ENCODE measurements around the gene PCCA.
"Not testable (repeated sequence)": the region's sequence is repeated elsewhere in the genome, so short reads cannot be mapped to it uniquely, and the experiment has no call there.

PCCA gene

GRCh38 chr13:100214886-100215285, 126.0 kb downstream of the PCCA start:
- Mint-ChIP-seq H3K36me3 (peaks cover 46% of the 10 kb centered on the region), H3K27ac (no peak overlapping the region)
- no peak for ATAC-seq

DNA sequence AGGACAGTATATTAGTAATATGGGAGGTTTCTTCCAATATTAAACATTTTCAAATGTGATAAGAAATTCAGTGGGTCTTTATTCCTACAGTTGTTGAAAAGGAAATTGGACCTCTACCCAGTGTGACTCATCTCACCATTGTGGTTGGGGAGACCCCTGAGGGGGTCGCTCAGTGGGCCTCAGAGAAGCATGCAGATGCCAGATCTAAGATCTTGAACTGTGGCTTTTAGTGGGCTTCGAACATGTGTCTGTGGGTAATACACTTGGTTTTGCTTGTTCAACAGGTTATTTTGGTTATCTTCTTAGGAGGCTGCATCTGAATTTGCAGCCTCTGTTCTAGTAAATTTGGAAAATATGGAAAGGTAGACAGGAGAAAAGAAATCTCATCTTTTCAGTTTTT, 132.3 kb downstream of the PCCA start:
- Mint-ChIP-seq H3K27ac (no peak overlapping the region), H3K4me1 (no peaks in the 10 kb centered on the region), H3K4me3 (no peak overlapping the region), H3K9me3 (no peaks in the 10 kb centered on the region), H3K36me3 (peaks cover 33% of the 10 kb centered on the region), H3K27me3 (no peaks in the 10 kb centered on the region)
- ATAC-seq: no peak

More at GRCh38 chr13:100214886-100215285, 126.0 kb downstream of the PCCA start:
- no peak overlapping the region for H3K4me3 Mint-ChIP-seq
- H3K4me1 Mint-ChIP-seq: peaks cover 16% of the 10 kb centered on the region
- H3K9me3 Mint-ChIP-seq: peaks cover 6% of the 10 kb centered on the region
- H3K27me3 Mint-ChIP-seq: no peaks in the 10 kb centered on the region

DNA sequence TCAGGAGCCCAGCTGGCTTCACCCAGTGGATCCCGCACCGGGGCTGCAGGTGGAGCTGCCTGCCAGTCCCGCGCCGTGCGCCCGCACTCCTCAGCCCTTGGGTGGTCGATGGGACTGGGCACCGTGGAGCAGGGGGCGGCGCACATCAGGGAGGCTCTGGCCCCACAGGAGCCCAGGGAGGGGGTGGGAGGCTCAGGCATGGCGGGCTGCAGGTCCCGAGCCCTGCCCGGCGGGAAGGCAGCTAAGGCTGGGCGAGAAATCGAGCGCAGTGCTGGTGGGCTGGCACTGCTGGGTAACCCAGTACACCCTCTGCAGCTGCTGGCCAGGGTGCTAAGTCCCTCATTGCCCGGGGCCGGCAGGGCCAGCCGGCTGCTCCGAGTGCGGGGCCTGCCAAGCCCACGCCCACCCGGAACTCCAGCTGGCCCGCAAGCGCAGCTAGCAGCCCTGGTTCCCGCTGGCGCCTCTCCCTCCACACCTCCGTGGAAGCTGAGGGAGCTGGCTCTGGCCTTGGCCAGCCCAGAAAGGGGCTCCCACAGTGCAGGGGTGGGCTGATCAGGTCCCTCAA, 135.2 kb downstream of the PCCA start:
- H3K4me3 Mint-ChIP-seq, H3K9me3 Mint-ChIP-seq, H3K27ac Mint-ChIP-seq, ATAC-seq, H3K4me1 Mint-ChIP-seq, H3K27me3 Mint-ChIP-seq: not testable (repeated sequence)
- peaks cover 31% of the 10 kb centered on the region for H3K36me3 Mint-ChIP-seq

DNA sequence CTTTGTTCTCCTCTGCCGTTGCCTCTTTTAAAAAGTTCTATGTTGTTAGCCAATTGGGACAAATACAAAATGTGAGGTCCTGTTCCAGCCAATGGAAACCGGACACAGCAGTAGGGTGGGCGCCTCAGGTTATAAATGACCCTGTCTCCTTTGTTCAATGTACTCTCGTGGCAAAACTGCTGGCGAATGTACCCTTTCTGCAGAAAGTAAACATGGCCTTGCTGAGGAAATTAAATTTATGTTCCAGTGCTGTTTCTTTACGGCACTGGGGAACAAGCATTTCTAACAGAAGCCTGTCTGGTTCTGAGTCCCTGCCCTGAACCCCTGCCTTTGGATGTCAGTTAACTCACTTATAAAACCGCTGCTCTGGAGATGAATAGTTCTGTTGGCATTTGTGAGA, 140.7 kb downstream of the PCCA start:
- ATAC-seq: no peak
- H3K27ac Mint-ChIP-seq: no peak overlapping the region
- H3K27me3 Mint-ChIP-seq: no peaks in the 10 kb centered on the region
- no peaks in the 10 kb centered on the region for H3K9me3 Mint-ChIP-seq
- no peaks in the 10 kb centered on the region for H3K4me1 Mint-ChIP-seq
- no peak overlapping the region for H3K4me3 Mint-ChIP-seq
- peaks cover 5% of the 10 kb centered on the region for H3K36me3 Mint-ChIP-seq

DNA sequence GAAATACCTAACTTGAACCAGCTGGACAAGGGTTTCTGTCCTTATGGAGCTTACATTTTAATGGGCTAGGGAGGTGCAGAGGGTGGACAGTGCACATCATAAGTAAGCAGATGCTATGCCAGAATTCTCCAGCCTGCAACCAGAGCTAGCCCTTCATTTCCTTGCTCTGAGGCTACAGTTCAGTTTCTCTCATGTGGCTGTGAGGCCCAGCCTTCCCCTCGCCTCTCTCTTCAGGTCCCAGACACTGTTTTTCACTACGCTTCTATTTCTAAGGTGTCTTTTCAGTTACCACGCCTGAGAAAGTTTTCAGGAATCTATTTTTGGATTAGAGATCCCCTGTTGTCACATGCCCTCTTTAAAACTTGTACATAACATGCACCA, 141.9 kb downstream of the PCCA start:
- Mint-ChIP-seq H3K4me1 (peaks cover 7% of the 10 kb centered on the region), H3K9me3 (no peaks in the 10 kb centered on the region), H3K27ac (no peak overlapping the region), H3K36me3 (peaks cover 5% of the 10 kb centered on the region), H3K4me3 (no peak overlapping the region), H3K27me3 (no peaks in the 10 kb centered on the region)
- no peak for ATAC-seq

DNA sequence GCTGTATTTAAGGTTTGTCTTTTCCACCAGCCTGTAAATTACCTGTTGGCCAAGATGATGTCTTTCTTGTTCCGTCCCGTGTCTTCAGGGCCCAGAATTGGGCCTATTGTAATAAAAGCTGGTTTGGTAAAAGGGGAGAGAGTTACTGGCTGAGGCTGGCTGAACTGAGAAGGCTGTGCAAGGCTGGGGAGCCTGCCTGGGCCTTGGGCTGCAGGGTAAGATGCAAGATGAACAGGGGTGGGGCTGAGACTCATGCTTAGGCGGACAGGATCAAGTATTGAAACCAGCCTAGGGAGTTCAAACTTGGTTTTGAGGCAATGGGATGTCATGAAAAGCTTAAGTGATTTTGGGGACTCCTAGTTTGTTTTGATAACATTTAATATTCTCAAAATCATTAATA, 142.3 kb downstream of the PCCA start:
- H3K4me3 Mint-ChIP-seq: no peak overlapping the region
- H3K9me3 Mint-ChIP-seq: no peaks in the 10 kb centered on the region
- H3K27ac Mint-ChIP-seq: no peak overlapping the region
- peaks cover 12% of the 10 kb centered on the region for H3K4me1 Mint-ChIP-seq
- H3K36me3 Mint-ChIP-seq: peaks cover 4% of the 10 kb centered on the region
- H3K27me3 Mint-ChIP-seq: no peaks in the 10 kb centered on the region
- no peak for ATAC-seq

GRCh38 chr13:100234006-100234405, 145.1 kb downstream of the PCCA start:
- ATAC-seq: no peak
- H3K27me3 Mint-ChIP-seq: no peaks in the 10 kb centered on the region
- no peaks in the 10 kb centered on the region for H3K9me3 Mint-ChIP-seq
- H3K27ac Mint-ChIP-seq: no peak overlapping the region
- H3K4me3 Mint-ChIP-seq: no peak overlapping the region
- peaks cover 12% of the 10 kb centered on the region for H3K4me1 Mint-ChIP-seq
- peaks cover 6% of the 10 kb centered on the region for H3K36me3 Mint-ChIP-seq

DNA sequence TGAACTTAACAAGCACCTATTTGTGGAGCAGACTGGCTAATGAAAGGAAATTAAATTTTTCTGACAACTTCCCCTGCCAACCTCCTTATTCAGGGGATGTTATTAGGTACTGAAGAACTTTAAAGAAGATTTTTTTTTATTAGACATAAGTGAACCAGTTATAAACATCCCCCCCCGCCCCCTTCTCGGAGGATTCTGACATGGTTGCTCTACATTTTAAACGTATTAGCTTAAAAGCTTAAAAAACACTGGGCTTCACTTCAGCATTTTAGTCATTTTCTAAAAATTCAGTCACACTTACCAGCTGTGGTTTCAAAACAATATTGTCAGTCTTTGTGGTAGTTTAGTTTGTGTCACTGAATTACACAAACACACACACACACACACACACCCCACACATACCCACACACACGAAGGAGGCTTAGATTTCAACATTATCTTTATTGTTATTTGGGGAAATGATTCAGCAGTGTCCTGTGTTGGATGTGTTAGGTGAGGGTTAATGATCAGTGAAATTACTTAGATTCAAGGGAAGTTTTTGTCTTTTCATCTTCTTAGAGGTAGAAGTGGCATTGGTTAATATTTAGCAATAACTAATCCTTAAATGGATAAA, 145.7 kb downstream of the PCCA start:
- H3K9me3 Mint-ChIP-seq: no peaks in the 10 kb centered on the region
- no peak for ATAC-seq
- no peak overlapping the region for H3K4me3 Mint-ChIP-seq
- H3K4me1 Mint-ChIP-seq: peaks cover 12% of the 10 kb centered on the region
- H3K27ac Mint-ChIP-seq: no peak overlapping the region
- peaks cover 8% of the 10 kb centered on the region for H3K36me3 Mint-ChIP-seq
- no peaks in the 10 kb centered on the region for H3K27me3 Mint-ChIP-seq

GRCh38 chr13:100235311-100235901, 146.5 kb downstream of the PCCA start:
- Mint-ChIP-seq H3K27ac (peak overlapping the region; percentile 36), H3K27me3 (no peaks in the 10 kb centered on the region), H3K36me3 (peaks cover 15% of the 10 kb centered on the region), H3K4me1 (peaks cover 12% of the 10 kb centered on the region), H3K9me3 (no peaks in the 10 kb centered on the region), H3K4me3 (no peak overlapping the region)
- ATAC-seq: no peak

DNA sequence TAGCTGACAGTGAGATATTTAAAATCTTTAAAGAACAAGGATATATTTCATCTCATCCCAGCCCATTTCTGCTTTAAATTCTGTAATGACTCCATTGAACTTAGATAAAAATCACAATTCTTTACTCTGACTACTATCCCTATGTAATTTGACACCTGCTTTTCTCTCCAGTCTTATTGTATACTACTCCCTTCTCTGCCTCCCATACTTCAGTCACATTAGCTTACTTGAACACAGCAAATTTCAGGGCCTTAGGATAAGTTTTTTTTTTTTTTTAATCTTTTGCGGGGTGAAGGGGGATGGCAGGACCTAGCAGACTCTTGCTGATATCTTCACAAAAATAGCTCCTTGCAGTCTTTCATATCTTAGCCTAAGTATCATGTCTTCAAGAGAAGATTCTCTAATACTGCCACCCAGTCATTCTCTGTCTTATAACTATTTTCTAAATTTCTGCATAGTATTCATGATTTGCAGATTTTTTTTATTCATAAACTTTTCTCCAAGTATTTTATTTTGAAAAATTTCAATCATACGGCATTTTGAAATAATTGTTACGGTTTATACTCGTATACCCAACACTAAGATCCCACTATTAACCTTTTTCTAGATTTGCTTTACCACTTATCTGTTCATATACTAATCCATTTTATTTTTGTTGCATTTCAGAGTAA, 151.4 kb downstream of the PCCA start:
- H3K36me3 Mint-ChIP-seq: peaks cover 16% of the 10 kb centered on the region
- no peak overlapping the region for H3K4me3 Mint-ChIP-seq
- no peaks in the 10 kb centered on the region for H3K9me3 Mint-ChIP-seq
- H3K27ac Mint-ChIP-seq: no peak overlapping the region
- H3K4me1 Mint-ChIP-seq: peaks cover 9% of the 10 kb centered on the region
- no peak for ATAC-seq
- no peaks in the 10 kb centered on the region for H3K27me3 Mint-ChIP-seq

- Mint-ChIP-seq H3K4me1 (no peaks in the 10 kb centered on the region), H3K4me3 (no peak overlapping the region), H3K9me3 (peaks cover 6% of the 10 kb centered on the region), H3K27me3 (no peaks in the 10 kb centered on the region), H3K36me3 (peaks cover 19% of the 10 kb centered on the region), H3K27ac (no peak overlapping the region)
- ATAC-seq: no peak
Measured at GRCh38 chr13:100244431-100244830, 155.5 kb downstream of the PCCA start.

- H3K27ac Mint-ChIP-seq: no peak overlapping the region
- no peak for ATAC-seq
- H3K36me3 Mint-ChIP-seq: peaks cover 12% of the 10 kb centered on the region
- H3K4me1 Mint-ChIP-seq: no peaks in the 10 kb centered on the region
- no peak overlapping the region for H3K4me3 Mint-ChIP-seq
- no peaks in the 10 kb centered on the region for H3K27me3 Mint-ChIP-seq
- peaks cover 6% of the 10 kb centered on the region for H3K9me3 Mint-ChIP-seq
Measured at GRCh38 chr13:100245104-100245503, 156.2 kb downstream of the PCCA start.

DNA sequence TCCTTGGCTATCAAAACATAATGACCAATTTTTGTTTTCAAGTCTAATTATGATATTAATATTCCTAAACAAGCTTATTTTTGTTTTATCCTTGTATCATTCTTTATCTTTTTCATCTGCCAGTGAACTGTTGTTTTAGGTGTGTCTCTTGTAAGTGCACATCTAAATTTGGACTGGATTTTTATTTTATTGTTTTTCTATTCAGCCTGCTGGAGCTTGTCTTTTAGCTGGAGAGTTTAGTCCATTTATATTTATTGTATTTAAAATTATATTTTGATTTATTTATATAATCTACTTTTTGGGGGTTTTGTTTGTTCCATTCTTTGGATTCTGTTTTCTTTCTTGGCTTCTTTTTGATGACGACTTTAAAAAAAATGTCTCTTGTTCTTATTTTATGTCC, 159.0 kb downstream of the PCCA start:
- no peaks in the 10 kb centered on the region for H3K27me3 Mint-ChIP-seq
- H3K27ac Mint-ChIP-seq: no peak overlapping the region
- H3K36me3 Mint-ChIP-seq: peaks cover 9% of the 10 kb centered on the region
- ATAC-seq: no peak
- H3K4me3 Mint-ChIP-seq: no peak overlapping the region
- peaks cover 6% of the 10 kb centered on the region for H3K9me3 Mint-ChIP-seq
- H3K4me1 Mint-ChIP-seq: no peaks in the 10 kb centered on the region

GRCh38 chr13:100254002-100254401, 165.1 kb downstream of the PCCA start:
- no peak for ATAC-seq
- no peaks in the 10 kb centered on the region for H3K4me1 Mint-ChIP-seq
- peaks cover 13% of the 10 kb centered on the region for H3K36me3 Mint-ChIP-seq
- H3K27ac Mint-ChIP-seq: no peak overlapping the region
- no peaks in the 10 kb centered on the region for H3K27me3 Mint-ChIP-seq
- H3K9me3 Mint-ChIP-seq: no peaks in the 10 kb centered on the region
- H3K4me3 Mint-ChIP-seq: no peak overlapping the region

DNA sequence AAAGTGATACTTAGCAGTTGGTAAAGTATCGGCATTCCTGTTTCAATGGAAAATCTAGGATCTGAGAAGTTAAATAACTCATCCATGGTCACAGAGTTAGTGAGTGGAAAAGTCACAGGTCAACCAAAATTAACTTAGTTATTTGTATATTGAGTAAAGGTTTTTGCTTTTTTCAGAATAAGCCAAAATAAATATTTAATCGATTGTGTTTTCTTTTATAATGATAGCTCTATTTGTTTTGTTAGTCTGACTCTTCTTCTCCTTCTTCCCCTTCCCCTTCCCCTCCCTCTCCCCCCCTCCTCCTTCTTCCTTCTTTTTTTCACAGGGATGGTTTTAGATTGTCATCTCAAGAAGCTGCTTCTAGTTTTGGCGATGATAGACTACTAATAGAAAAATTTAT, 173.5 kb downstream of the PCCA start:
- Mint-ChIP-seq H3K4me1 (no peaks in the 10 kb centered on the region), H3K27ac (no peak overlapping the region), H3K4me3 (no peak overlapping the region), H3K27me3 (no peaks in the 10 kb centered on the region), H3K36me3 (peaks cover 21% of the 10 kb centered on the region), H3K9me3 (no peaks in the 10 kb centered on the region)
- no peak for ATAC-seq

GRCh38 chr13:100266026-100266425, 177.1 kb downstream of the PCCA start:
- Mint-ChIP-seq H3K36me3 (peaks cover 38% of the 10 kb centered on the region), H3K27ac (no peak overlapping the region), H3K4me3 (no peak overlapping the region), H3K27me3 (no peaks in the 10 kb centered on the region), H3K4me1 (no peaks in the 10 kb centered on the region), H3K9me3 (no peaks in the 10 kb centered on the region)
- ATAC-seq: no peak
